ENCODE measurements around the gene LTBP1. TPM values are rescaled to one million over a fixed set of nuclear protein-coding genes. Genes with fewer than 3 reads are reported as not detected.

LTBP1 gene
- total and polyA plus RNA-seq, 2 of the 13 experiments (the other 11 are each of a cell fraction or from before 2014, with no cell fraction given), result 0.12 to 0.22 TPM

GRCh38 chr2:33213244-33213643 is 266.5 kb downstream of the LTBP1 start:
- no peak for TF ChIP-seq RFX5 (IDR thresholded peaks at IDR 0.05; ENCODE audit: low read depth, low read length)
- TF ChIP-seq IKZF1 (IDR thresholded peaks at IDR 0.05), result no peak
- TF ChIP-seq PHF8 (CRISPR knock-in tag; IDR thresholded peaks at IDR 0.05), result no peak
- no peak for TF ChIP-seq ZNF503 (CRISPR knock-in tag; IDR thresholded peaks at IDR 0.05)
- no peak for TF ChIP-seq ZNF841 (CRISPR knock-in tag; IDR thresholded peaks at IDR 0.05; ENCODE audit: borderline replicate concordance)
- TF ChIP-seq ZNF567 (CRISPR knock-in tag; IDR thresholded peaks at IDR 0.05; ENCODE audit: borderline replicate concordance), result no peak
- FAIRE-seq, result no peak

GRCh38 chr2:33213648-33214047 is 266.9 kb downstream of the LTBP1 start:
- CTCF ChIA-PET (ENCODE audit: low intra/inter-chr PET ratio, low total read pairs), result no interaction called here
- H3K4me2 ChIP-seq (ENCODE audit: low read depth, low read length), result no peak overlapping the region
- in situ Hi-C loops (cut with HindIII; ENCODE audit: extremely low pct_ligation_motif_present, low pct_unique_long_range_greater_than_20kb), result no loop called here
- no peaks in the 10 kb centered on the region for H4K20me1 ChIP-seq (ENCODE audit: insufficient read depth, low read length)
- BruUV-seq (replicated peaks), result no TSS peak
- ATAC-seq (no peak), FAIRE-seq (no peak), DNase-seq (ENCODE audit: low spot score) (no peak)
- TF ChIP-seq NFE2L2 (IDR thresholded peaks at IDR 0.05; ENCODE audit: low read length) (no peak), RNF2 (conservative IDR thresholded peaks at IDR 0.05; ENCODE audit: low read depth) (no peak), USF2 (IDR thresholded peaks at IDR 0.05; ENCODE audit: low read depth, low read length) (no peak), USF2 (CRISPR knock-in tag; IDR thresholded peaks at IDR 0.05; ENCODE audit: borderline replicate concordance) (no peak), DR1 (CRISPR knock-in tag; IDR thresholded peaks at IDR 0.05) (no peak), ZNF331 (CRISPR knock-in tag; IDR thresholded peaks at IDR 0.05) (no peak), PLRG1 (conservative IDR thresholded peaks at IDR 0.05) (no peak)
- H3K27ac ChIP-seq (ENCODE audit: extremely low read length, insufficient read depth, low read length), result no peak overlapping the region
- 23% methylated on average over 2 of the region's 2 CpGs for WGBS (ENCODE audit: low lambda C conversion rate)
- intact Hi-C loops (cut with micrococcal nuclease; ENCODE audit: unreplicated experiment), result no loop called here
- H3K4me3 ChIP-seq (replicated peaks in 1 of 3; ENCODE audit: insufficient read depth in 1 of 3, low read depth in 2 of 3, low read length in 3 of 3), result no peak overlapping the region
- peaks cover 7% of the 10 kb centered on the region; the same call in 1 of the 2 replicates for H3K4me1 ChIP-seq (ENCODE audit: insufficient read depth, low read length)
- H3K9me3 ChIP-seq (ENCODE audit: low read length), result no peaks in the 10 kb centered on the region
- no peak overlapping the region for H2AFZ ChIP-seq (ENCODE audit: low read length)
- POLR2A ChIA-PET, result no interaction called here
- no peaks in the 10 kb centered on the region for H3K36me3 ChIP-seq (replicated peaks in 1 of 2; ENCODE audit: control insufficient read depth in 1 of 2, insufficient read depth in 2 of 2, low read length in 2 of 2)
- peaks cover 0 to 3% of the 10 kb centered on the region in 2 experiments; a peak in 1 of 5 replicates for H3K27me3 ChIP-seq (ENCODE audit: control insufficient read depth in 1 of 2, insufficient read depth in 2 of 2, low read length in 2 of 2)
- no peaks in the 10 kb centered on the region for H3K79me2 ChIP-seq (ENCODE audit: insufficient read depth, low read length)
- H3K9ac ChIP-seq (ENCODE audit: insufficient read depth, low read depth, low read length), result no peak overlapping the region

More at GRCh38 chr2:33213244-33213643, 266.5 kb downstream of the LTBP1 start:
- Histone ChIP-seq H4K20me1 (ENCODE audit: insufficient read depth, low read length) (no peaks in the 10 kb centered on the region), H3K36me3 (replicated peaks in 1 of 2; ENCODE audit: control insufficient read depth in 1 of 2, insufficient read depth in 2 of 2, low read length in 2 of 2) (no peaks in the 10 kb centered on the region), H3K4me2 (ENCODE audit: low read depth, low read length) (no peak overlapping the region), H3K4me3 (replicated peaks in 1 of 3; ENCODE audit: insufficient read depth in 1 of 3, low read depth in 2 of 3, low read length in 3 of 3) (no peak overlapping the region), H3K27ac (ENCODE audit: extremely low read length, insufficient read depth, low read length) (no peak overlapping the region), H3K9ac (ENCODE audit: insufficient read depth, low read depth, low read length) (no peak overlapping the region), H3K9me3 (ENCODE audit: low read length) (no peaks in the 10 kb centered on the region), H3K79me2 (ENCODE audit: insufficient read depth, low read length) (no peaks in the 10 kb centered on the region), H3K4me1 (ENCODE audit: insufficient read depth, low read length) (peaks cover 7% of the 10 kb centered on the region; the same call in 1 of the 2 replicates), H2AFZ (ENCODE audit: low read length) (no peak overlapping the region), H3K27me3 (ENCODE audit: control insufficient read depth in 1 of 2, insufficient read depth in 2 of 2, low read length in 2 of 2) (peaks cover 0 to 3% of the 10 kb centered on the region in 2 experiments; a peak in 1 of 5 replicates)
- ATAC-seq (no peak), DNase-seq (ENCODE audit: low spot score) (no peak)
- intact Hi-C loops (cut with micrococcal nuclease; ENCODE audit: unreplicated experiment) (no loop called here), in situ Hi-C loops (cut with HindIII; ENCODE audit: extremely low pct_ligation_motif_present, low pct_unique_long_range_greater_than_20kb) (no loop called here)
- 96% methylated on average over 3 of the region's 3 CpGs for WGBS (ENCODE audit: low lambda C conversion rate)
- ChIA-PET CTCF (ENCODE audit: low intra/inter-chr PET ratio, low total read pairs) (no interaction called here), POLR2A (no interaction called here)
- no TSS peak for BruUV-seq (replicated peaks)

Measured in HepG2 (cell line).